GM21786 (cell line): ENCODE data around the gene EFHB.
"Not testable (repeated sequence)": the region's sequence is repeated elsewhere in the genome, so short reads cannot be mapped to it uniquely, and the experiment has no call there.

Experiments
- ATAC-seq: cut with Tn5 transposase; IDR thresholded peaks from one replicate; pipeline ENCODE4 v1.9.1; 2021; ENCODE audit not compliant: unreplicated experiment

The EFHB gene

DNA sequence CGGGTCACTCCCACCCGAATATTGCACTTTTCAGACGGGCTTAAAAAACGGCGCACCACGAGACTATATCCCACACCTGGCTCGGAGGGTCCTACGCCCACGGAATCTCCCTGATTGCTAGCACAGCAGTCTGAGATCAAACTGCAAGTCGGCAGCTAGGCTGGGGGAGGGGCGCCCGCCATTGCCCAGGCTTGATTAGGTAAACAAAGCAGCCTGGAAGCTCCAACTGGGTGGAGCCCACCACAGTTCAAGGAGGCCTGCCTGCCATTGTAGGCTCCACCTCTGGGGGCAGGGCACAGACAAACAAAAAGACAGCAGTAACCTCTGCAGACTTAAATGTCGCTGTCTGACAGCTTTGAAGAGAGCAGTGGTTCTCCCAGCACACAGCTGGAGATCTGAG lies 78.7 kb downstream of the EFHB start:
- ATAC-seq, result not testable (repeated sequence)

DNA sequence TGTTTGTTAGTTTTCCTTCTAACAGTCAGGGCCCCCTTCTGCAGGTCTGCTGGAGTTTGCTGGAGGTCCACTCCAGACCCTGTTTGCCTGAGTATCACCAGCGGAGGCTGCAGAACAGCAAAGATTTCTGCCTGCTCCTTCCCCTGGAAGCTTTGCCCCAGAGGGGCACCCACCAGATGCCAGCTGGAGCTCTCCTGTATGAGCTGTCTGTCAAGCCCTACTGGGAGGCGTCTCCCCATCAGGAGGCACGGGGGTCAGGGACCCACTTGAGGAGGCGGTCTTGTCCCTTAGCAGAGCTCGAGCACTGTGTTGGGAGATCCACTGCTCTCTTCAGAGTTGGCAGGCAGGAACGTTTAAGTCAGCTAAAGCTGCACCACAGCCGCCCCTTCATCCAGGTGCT lies 87.4 kb downstream of the EFHB start:
- not testable (repeated sequence) for ATAC-seq
